HG03378 (cell line): Measurements from ENCODE around the gene ERMARD.

ENCODE experiments used
- ATAC-seq: cut with Tn5 transposase; IDR thresholded peaks from one replicate; pipeline ENCODE4 v1.9.1; 2021; ENCODE audit warnings: mild to moderate bottlenecking, moderate library complexity; ENCODE audit not compliant: unreplicated experiment

Gene ERMARD

DNA sequence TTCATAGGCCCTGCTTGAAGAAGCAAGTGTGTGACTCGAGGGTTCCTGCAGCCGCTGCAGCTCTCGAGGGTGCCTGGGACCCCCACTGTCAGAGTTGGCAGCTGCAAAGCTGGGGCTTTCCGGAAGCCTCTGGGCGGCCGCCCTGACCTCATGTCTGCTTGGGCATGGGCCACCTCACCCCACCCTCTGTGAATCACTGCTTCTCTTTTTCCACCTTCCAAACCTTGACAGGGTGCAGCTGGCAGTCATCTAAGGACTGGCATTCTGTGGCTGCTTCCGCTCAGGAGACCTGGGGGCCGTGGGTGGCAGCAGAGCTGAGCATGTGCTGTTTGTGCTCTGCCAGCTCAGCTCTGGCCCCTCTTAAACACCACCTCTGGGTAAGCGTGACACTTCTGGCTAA, 32.0 kb downstream of the ERMARD start:
- no peak for ATAC-seq

DNA sequence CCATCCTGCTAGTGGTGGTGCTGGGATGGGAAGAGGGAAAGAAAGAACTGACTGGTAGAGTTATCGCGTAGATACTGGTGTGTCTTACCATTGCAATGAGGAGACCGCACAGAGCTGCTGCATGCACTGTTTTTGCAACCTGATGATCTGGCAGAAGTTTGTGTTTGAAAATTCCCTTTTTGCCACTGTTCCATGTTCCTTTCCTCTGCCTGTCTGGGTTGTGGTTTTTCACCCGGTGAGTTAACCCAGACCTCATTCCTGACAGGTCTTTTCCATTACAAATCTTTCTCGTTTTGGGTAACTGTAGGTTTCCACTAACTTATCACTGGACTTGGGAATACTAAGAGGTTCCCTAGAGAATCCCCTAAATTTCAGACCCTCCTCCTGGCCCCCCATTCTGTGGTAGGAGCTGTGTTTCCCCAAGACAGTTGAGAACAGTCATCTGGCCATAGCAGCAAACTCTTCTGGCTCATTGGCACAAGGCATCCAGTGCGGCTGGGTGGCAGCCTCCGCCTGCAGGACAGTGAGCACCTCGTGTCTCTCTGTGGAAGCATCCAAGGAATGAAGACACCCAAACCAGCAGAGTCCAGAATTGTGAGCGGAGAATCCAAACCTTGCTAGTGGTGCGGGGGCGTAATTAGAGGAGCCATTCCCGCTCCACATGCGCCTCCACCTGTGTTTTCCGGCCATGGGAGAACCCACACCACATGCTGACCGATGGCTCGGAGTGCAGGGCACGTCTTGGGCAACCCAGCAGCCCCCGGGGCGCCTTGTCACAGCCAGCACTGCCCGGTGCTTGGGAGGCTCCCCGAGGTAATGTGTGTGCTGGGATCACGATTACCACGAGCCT, 32.8 kb downstream of the ERMARD start:
- ATAC-seq = no peak

GRCh38 chr6:169784821-169785340, 33.5 kb downstream of the ERMARD start:
- no peak for ATAC-seq

- ATAC-seq = no peak
These were observed 34.1 kb downstream of the ERMARD start for GRCh38 chr6:169785566-169785965.

DNA sequence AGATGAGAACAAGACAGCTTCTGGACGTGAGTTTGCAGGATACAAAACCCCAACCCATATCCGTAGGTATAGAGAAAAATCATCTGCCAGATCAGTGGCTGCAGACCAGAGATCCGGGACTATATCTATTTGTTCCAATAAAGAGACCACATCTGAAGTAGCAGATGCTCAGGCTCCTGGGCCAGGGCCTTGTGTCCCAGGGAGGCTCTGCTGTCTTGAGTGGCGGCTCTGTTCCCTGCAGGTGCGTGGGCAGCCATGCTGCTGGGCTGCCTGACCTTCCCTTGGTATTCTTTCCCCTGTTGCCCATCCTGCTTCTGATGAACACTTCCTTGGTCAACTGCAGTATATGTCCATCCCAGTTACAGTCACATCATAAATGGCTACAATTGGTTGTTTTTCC, 34.9 kb downstream of the ERMARD start:
- no peak for ATAC-seq

- ATAC-seq = no peak
These were observed 36.4 kb downstream of the ERMARD start for GRCh38 chr6:169787797-169788196.

DNA sequence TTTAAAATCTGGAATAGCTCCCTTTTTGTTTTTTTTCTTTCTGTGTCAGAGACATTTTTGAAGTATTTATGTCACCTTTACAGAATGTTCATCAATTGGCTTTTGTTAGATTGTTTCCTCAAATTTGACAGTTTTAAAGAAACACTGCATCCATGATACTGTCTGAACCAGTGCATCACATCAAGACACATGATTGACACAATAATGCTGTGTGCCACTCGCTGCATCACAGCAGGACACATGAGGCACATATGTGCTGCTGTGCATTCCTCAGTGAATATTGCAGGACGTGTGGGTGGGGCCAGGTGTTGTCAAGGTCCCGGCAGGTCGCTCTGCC, 37.4 kb downstream of the ERMARD start:
- no peak for ATAC-seq

DNA sequence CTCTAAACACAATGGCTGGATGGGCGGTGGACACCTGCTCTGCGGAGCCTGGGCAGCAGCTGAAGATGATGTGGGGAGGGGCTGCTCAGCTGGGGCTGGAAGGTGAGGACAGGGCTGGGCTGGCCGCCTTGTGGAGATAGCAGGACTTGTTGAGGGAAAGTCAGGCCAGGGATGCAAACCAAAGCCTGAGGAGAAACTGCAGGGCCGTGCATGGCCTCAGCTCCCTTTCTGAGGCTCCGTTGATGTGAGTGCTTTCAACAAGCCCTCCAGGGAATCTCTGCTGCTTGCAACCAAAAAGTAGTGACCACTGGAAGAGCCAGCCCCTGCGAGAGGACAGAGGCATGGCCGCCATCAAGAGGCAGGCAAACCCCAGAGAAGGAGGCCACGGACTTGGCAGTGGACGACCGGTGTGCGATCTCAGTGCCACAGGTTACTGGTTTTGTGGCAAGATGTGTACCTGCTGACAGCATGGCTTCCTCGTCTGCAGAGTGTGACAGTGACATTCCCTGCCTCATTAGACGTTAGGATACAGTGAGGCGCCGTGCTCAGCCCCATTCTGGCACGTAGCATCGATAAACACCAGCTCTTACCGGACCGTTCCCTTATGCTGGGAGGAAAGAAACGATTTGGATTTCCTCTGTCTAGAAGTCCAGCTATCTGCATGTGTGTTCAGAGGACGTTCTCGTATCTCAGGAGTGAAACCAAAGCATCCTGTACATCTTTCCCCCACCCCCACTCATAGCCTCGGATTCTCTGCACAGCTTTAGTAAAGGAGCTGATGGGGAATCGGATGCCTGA, 37.9 kb downstream of the ERMARD start:
- ATAC-seq = no peak

DNA sequence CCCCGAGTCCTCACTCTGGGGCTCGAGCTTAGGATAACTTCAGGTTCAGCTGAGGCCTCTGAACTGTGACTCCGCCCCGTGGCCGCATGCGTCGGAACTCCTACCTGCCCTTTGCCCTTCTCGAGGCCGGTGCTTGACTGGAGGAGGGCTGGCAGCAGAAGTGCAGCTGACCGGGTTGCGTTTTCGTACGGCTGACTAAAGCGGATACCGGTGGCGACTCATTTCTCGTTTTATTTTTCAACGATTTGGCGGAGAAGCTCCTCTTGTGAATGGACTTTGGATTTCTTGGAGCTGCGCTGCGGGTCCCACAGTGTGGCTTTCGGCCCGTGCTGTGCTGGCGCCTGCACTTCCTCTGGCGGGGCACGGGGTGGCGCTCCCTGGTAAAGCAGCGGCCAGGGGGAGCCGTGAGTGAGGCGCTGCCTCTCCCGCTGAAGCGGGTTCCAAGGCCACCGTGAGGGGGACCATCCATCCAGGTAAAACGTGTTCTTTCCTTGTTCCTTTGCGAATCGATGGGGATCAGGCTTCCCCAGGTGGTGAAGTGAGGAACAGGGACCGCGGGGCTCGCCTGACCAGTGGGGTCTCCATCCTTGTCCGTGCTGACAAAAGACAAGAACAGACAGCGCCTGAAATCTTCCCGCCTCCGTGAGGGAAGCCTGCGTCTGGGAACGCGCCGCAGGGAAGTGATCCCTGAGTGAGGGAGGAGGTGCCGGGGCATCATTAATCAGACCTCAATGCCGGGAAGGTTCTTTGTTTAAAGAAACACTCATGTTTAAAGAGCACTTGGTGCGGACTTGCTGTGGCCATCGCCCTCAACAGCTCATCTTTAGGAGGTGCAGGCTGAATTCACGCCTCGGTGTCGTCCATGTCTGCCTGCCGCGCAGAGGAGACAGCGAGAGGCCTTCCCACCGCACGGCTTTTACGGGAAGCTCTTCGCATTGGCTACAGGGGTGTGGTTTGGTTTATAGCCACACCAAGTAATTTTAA, 38.8 kb downstream of the ERMARD start:
- ATAC-seq = peak; percentile 79

GRCh38 chr6:169791721-169792131, 40.3 kb downstream of the ERMARD start:
- ATAC-seq = no peak

DNA sequence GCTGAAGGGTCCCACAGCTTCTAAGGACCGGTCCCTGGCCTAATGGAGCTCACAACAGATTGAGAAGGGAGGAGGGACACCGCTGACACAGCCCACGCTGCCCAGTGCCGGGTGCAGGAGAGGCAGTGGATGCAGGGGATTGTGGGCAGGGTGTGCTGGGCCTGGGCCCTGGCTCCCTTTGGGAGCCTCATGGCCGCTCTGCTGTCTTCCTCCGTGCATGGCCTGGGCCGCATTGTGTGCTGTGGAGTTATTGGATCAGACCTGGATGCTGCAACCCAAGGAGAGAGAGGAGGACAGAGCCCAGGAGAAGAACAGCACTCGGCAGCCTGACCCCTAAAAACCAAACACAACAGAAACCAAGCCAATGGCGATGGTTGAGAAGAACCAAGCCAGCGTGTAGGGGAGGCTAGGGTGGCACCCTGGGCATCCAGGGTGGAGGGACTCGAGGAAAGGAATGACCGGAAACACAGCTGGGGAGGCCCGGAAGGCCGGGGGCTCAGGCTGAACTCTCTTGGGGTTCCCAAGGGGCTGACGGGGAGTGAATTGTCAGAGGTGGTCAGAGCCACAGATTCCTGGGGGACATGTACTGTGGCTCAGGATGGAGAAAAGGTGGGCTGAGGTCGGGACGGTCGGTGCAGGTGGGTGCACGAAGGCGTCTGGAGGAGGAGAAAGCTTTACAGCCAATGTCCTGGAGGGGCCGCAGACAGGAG, 41.0 kb downstream of the ERMARD start:
- ATAC-seq = no peak

DNA sequence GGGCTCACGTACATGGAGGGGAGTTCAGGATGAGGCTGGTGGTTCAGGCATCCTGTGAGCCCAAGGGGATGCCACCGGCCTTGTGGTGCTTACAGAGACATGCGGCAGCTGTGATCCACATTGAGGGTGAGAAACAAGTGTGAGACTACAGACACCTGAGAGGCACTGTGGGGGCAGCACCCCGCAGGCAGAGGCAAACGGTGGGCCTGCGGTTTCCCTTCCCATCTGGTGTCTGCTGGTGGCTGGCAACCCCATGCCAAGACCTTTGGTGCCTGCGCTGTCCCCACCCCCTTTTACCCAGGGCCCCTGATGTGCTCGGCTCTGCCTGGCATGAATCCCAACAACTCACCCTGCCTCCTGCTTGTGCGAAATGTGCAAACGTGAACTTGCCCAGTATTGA, 42.0 kb downstream of the ERMARD start:
- ATAC-seq = no peak

DNA sequence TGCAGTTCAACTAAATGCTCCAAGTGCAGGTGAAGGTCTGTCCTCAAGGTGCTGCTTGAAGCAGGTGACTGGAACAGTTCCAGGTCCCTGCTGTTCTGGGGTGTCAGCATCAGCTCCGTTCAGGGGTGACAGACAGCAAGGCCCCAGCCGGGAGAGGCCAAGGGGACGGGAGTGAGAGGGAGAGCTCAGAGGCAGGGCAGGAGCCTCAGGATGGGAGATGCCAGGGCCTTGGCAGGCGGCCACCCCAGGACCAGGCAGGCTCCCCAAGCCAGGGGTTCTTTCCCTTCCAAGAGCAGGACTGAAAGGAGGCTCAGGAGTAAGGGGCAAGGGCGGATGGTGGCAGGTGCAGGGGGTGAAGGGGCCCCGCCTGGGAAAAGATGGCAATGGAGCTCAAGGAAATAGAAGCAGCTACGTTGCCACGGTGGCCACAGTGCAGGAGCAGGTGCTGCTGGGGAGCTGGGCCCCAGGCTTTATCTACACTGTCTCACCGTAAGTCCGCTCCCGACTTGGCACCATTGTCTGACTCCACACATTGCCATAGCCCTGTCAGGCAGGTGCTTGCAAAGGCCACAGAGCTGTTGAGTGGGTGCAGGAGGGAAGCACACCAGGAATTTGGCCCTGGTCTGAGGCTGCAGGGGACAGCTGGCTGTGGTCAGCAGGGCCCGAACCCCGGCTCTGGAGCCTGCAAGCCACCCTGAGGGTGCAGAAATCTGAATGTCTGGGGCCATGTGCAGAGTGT, 43.1 kb downstream of the ERMARD start:
- ATAC-seq = no peak

DNA sequence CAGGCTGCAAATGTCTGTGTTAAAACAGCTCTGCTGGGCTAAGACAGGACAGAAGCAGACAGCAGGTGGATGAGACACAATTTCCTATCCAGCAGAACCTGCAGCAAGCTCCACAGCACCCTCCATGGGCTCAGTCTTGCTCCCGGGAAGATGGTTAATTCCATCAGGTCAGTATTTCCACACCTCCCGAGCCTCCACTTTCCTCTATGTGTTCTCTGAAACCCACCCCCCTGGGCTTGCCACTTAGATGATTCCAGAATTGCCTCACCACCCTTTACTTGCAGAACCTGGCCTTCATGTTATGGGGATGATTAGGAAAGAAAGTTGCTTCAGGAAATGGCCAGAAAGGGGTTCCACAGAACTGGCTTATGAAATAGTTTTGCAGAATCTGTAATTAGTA, 43.8 kb downstream of the ERMARD start:
- no peak for ATAC-seq

DNA sequence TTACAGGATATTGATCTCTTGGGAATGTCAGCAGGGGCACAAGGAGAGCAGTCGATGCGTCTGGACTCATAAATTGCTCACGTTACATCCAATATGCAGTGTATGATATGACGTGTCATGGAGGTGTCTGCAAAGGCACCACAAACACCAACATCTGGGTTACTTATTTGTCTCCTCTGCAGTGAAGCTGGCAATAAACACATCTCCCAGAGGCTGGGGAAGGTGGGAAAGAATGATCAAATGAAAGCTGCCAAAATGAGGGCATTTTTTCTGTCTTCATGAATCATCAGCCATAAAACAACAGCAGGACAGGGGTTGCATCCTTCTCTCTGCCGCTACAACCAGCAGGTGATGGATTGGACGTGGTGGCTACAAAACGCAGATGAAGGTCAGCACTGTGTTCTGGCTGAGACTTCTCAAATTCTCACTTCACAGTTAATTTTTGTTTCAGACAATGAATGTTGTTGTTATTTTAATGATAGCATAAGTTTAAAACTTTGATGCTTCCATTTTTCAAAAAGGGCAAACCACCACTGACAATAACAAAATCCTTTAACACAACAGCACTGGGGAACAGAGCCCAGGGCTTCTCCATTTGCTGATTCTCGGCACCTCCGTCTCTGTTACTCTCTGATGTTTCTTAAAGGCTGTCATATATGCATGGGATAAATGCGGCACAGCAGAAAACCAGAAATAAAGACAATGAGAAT, 47.5 kb downstream of the ERMARD start:
- ATAC-seq = no peak

DNA sequence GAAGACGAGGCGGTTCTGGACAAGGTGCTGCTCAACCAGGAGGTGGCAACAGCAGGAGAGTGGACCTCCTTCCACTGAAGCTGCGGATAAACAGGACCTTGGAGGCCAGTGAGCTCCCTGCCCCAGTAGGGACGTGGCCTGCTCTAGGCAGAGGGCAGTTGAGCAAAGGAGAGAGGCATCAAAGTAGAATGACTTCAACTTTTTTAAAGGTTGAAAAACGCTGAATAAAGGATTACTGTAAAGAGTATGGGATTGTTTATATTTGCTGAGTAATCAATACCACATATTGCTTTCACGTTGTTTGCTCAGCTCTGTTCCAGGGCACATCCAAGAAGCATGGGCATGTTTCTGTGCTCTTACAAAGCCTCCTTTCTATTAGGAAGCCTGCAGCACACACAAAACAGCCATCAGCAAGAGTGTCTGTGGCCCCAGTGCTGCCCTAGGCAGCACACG, 48.1 kb downstream of the ERMARD start:
- no peak for ATAC-seq

DNA sequence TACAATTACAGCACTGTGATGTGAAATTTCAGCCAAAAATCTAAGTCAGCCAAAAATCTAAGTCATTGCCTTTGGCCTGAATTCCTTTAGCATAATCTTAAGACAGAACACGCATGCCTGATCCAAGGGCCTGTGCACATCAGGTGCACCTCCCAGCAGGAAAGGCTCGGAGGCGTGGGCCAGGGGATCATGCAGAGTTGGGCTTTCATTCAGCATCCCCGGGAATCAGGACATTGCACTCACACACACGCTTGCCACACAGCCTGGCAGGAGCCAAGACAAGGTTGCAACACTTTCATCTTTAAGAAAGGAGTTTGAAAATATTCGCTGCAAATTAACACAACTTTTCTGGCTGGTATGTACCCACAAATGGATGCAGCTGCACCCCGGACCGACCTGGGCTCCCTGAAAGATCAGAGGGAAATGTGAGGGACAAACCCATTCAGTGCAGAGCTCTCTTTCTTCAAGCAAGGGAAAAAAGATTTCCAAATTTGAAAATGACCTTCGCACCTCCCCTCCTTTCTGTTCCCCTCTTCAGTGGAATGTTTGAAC, 48.8 kb downstream of the ERMARD start:
- ATAC-seq = no peak

DNA sequence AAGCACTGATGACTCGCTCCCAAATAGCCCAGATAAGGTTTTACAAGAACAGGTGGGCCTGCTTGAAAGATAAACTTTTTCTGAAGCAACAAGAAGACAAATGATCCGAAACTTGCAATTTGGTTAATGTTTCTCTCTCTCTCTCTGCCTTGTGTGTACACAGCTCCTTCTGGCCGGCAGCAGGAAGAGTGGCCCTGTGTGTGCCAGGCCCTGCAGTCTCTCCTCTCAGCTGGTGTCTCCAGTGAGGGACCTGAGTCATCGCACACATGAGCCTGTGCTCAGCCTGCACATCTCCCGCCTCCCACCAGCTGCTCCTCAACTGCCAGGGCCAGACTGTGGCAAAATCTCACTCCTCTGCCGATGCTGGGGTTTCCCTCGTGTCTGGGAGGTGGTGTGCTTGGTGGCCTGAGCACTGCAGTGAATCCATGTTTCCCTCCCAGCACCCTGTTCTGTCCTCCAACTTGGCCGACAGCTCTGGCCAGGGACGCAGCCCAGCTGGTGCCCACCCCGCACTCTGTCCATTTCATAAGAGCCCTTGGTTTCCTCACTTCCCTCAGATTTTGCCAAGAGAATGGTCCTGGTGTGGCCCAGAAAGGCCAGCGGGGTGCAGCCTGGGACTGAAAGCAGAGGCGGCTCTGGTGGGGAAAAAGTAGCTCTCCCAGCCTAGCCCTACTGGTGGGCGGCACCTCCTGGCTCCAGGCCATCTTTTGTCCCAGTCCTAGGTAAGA, 49.4 kb downstream of the ERMARD start:
- ATAC-seq = no peak
